Neural progenitor cell (in vitro differentiated cells): ENCODE results near the gene DPRX. TPM values are rescaled to one million over a fixed set of nuclear protein-coding genes. Genes with fewer than 3 reads are reported as not detected.

Experiments used
- DNase-seq: peaks from one replicate; pipeline ENCODE4 v3.0.0-alpha.2; 2016; ENCODE audit warnings: low spot score
- H2AFZ ChIP-seq: fragments of 200-600 bp; sonication (generic); replicated peaks from 2 replicates; pipeline ENCODE4 v1.6.1; 2016; ENCODE audit warnings: antibody characterized with exemption
- H3F3A ChIP-seq: fragments of 200-600 bp; sonication (generic); 2 replicates; pipeline ENCODE4 v1.6.1; 2016; ENCODE audit warnings: antibody characterized with exemption, low read depth
- H3K27ac ChIP-seq: fragments of 200-600 bp; sonication (generic); 2 replicates; pipeline ENCODE4 v1.5.1; 2016; ENCODE audit warnings: mild to moderate bottlenecking
- H3K27me3 ChIP-seq: fragments of 200-600 bp; sonication (generic); 2 replicates; pipeline ENCODE4 v1.6.1; 2016; ENCODE audit warnings: mild to moderate bottlenecking, moderate library complexity
- H3K36me3 ChIP-seq: fragments of 200-600 bp; sonication (generic); 2 replicates; pipeline ENCODE4 v1.5.1; 2016
- H3K4me1 ChIP-seq: fragments of 200-600 bp; sonication (generic); 2 replicates; pipeline ENCODE4 v1.6.1; 2016; ENCODE audit warnings: mixed run types
- H3K4me2 ChIP-seq: fragments of 200-600 bp; sonication (generic); 2 replicates; pipeline ENCODE4 v1.6.1; 2016
- H3K4me3 ChIP-seq: fragments of 200-600 bp; sonication (generic); 2 replicates; pipeline ENCODE4 v1.5.1; 2016
- H3K79me2 ChIP-seq: fragments of 200-600 bp; sonication (generic); 2 replicates; pipeline ENCODE4 v1.6.1; 2016; ENCODE audit warnings: low read depth
- H3K9ac ChIP-seq: fragments of 200-600 bp; sonication (generic); 2 replicates; pipeline ENCODE4 v1.6.1; 2016
- H3K9me3 ChIP-seq: fragments of 200-600 bp; sonication (generic); 2 replicates; pipeline ENCODE4 v1.5.1; 2016; ENCODE audit warnings: low read depth
- H4K20me1 ChIP-seq: fragments of 200-600 bp; sonication (generic); 2 replicates; pipeline ENCODE4 v1.6.1; 2016; ENCODE audit warnings: low read depth
- H3K27ac Mint-ChIP-seq: 3 replicates; pipeline ENCODE4 v1.8.0; 2021; ENCODE audit warnings: mixed read lengths
- H3K27me3 Mint-ChIP-seq: 2 replicates; pipeline ENCODE4 v1.8.0; 2022; ENCODE audit warnings: low read depth, mild to moderate bottlenecking, inconsistent platforms, moderate library complexity, mixed read lengths; ENCODE audit not compliant: insufficient read depth
- H3K36me3 Mint-ChIP-seq: 3 replicates; pipeline ENCODE4 v1.8.0; 2021; ENCODE audit warnings: mixed read lengths
- H3K4me1 Mint-ChIP-seq: 3 replicates; pipeline ENCODE4 v1.8.0; 2021; ENCODE audit warnings: mixed read lengths
- H3K4me3 Mint-ChIP-seq: 3 replicates; pipeline ENCODE4 v1.8.0; 2021; ENCODE audit warnings: mild to moderate bottlenecking, moderate library complexity, mixed read lengths
- H3K9me3 Mint-ChIP-seq: 3 replicates; pipeline ENCODE4 v1.8.0; 2020; ENCODE audit warnings: mixed read lengths
- EZH2 ChIP-seq: fragments of 200-600 bp; sonication (generic); IDR thresholded peaks from 2 replicates; pipeline ENCODE4 v1.6.1; 2017; ENCODE audit warnings: antibody characterized with exemption, mild to moderate bottlenecking, moderate library complexity
- EZH2phosphoT487 ChIP-seq: fragments of 200-600 bp; sonication (generic); IDR thresholded peaks from 2 replicates; pipeline ENCODE4 v1.6.1; 2017; ENCODE audit warnings: antibody characterized with exemption
- total RNA-seq: library from RNA; depleted of rRNA; stranded (reverse); fragments of >200 nt; gene quantifications from 2 replicates; pipeline ENCODE4 v1.2.3, GENCODE V29; 2015; ENCODE audit warnings: low replicate concordance
- TF ChIP-seq, protein P1 (sequence below): fragments of 200-600 bp; sonication (generic); IDR thresholded peaks from 2 replicates; pipeline ENCODE4 v1.5.1; 2017; ENCODE audit warnings: antibody characterized with exemption, mild to moderate bottlenecking

The DPRX gene
- total RNA-seq, 1 donor from 2014 or later, result not detected

DNA sequence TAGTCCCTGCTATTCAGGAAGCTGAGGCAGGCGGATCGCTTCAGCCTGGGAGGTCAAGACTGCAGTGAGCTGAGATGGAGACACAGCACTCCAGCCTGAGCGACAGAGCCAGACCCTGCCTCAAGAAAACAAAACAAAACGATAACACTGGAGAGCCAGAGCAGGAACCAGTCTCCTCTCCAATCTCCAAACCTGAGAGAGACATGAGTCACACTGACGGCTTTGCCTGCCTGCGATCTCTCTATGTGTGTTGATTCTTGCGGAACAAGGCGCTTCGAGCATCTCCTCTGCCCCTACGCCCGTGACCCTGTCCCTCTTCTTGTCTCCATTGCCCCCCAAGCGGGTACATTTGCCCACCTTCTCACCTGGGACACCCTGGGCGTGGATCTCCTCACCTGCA is 15.6 kb downstream of the DPRX start:
- Histone ChIP-seq H2AFZ (no peak overlapping the region), H3K36me3 (no peaks in the 10 kb centered on the region), H3K4me2 (no peak overlapping the region), H3K27me3 (no peaks in the 10 kb centered on the region), H3F3A (no peaks in the 10 kb centered on the region), H3K27ac (no peak overlapping the region), H3K9me3 (no peaks in the 10 kb centered on the region), H3K4me3 (no peak overlapping the region), H4K20me1 (no peaks in the 10 kb centered on the region), H3K4me1 (peaks cover 5% of the 10 kb centered on the region), H3K9ac (no peak overlapping the region), H3K79me2 (no peaks in the 10 kb centered on the region)
- TF ChIP-seq EZH2, result no peak
- TF ChIP-seq, protein P1, sequence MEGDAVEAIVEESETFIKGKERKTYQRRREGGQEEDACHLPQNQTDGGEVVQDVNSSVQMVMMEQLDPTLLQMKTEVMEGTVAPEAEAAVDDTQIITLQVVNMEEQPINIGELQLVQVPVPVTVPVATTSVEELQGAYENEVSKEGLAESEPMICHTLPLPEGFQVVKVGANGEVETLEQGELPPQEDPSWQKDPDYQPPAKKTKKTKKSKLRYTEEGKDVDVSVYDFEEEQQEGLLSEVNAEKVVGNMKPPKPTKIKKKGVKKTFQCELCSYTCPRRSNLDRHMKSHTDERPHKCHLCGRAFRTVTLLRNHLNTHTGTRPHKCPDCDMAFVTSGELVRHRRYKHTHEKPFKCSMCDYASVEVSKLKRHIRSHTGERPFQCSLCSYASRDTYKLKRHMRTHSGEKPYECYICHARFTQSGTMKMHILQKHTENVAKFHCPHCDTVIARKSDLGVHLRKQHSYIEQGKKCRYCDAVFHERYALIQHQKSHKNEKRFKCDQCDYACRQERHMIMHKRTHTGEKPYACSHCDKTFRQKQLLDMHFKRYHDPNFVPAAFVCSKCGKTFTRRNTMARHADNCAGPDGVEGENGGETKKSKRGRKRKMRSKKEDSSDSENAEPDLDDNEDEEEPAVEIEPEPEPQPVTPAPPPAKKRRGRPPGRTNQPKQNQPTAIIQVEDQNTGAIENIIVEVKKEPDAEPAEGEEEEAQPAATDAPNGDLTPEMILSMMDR, result no peak
- no peak for TF ChIP-seq EZH2phosphoT487
- Mint-ChIP-seq H3K36me3 (no peaks in the 10 kb centered on the region), H3K4me1 (peaks cover 4% of the 10 kb centered on the region), H3K4me3 (no peak overlapping the region), H3K27me3 (peaks cover 5% of the 10 kb centered on the region), H3K9me3 (peaks cover 35% of the 10 kb centered on the region), H3K27ac (no peak overlapping the region)
- DNase-seq, result no peak

DNA sequence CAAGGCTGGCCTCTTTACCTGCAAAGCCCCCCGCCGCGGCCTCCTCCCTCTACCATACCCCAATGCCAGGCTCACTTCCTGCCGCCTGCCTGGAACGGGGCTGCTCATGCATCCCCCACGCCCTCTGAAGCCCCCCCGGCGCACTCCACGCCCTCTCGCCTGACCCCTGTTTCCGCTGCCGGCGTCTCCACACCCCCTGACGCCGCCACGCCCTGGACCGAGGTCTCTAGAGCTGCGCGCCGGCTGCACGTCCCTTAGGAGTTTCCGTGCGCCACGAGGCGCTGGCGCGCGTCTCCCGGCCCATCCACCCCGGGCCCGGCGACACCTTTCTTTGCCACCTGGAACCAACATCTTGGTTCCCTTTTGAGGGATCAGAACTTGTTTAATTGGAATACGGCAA is 16.0 kb downstream of the DPRX start:
- Histone ChIP-seq H4K20me1 (no peaks in the 10 kb centered on the region), H3K4me3 (no peak overlapping the region), H2AFZ (no peak overlapping the region), H3K79me2 (no peaks in the 10 kb centered on the region), H3K36me3 (no peaks in the 10 kb centered on the region), H3K9ac (no peak overlapping the region), H3K9me3 (no peaks in the 10 kb centered on the region), H3K4me1 (peaks cover 5% of the 10 kb centered on the region), H3K4me2 (no peak overlapping the region), H3K27ac (no peak overlapping the region), H3K27me3 (no peaks in the 10 kb centered on the region), H3F3A (no peaks in the 10 kb centered on the region)
- Mint-ChIP-seq H3K4me1 (peaks cover 4% of the 10 kb centered on the region), H3K27me3 (peaks cover 6% of the 10 kb centered on the region), H3K36me3 (no peaks in the 10 kb centered on the region), H3K9me3 (peaks cover 36% of the 10 kb centered on the region), H3K4me3 (no peak overlapping the region), H3K27ac (no peak overlapping the region)
- TF ChIP-seq EZH2 (no peak), EZH2phosphoT487 (no peak)
- DNase-seq, result no peak

DNA sequence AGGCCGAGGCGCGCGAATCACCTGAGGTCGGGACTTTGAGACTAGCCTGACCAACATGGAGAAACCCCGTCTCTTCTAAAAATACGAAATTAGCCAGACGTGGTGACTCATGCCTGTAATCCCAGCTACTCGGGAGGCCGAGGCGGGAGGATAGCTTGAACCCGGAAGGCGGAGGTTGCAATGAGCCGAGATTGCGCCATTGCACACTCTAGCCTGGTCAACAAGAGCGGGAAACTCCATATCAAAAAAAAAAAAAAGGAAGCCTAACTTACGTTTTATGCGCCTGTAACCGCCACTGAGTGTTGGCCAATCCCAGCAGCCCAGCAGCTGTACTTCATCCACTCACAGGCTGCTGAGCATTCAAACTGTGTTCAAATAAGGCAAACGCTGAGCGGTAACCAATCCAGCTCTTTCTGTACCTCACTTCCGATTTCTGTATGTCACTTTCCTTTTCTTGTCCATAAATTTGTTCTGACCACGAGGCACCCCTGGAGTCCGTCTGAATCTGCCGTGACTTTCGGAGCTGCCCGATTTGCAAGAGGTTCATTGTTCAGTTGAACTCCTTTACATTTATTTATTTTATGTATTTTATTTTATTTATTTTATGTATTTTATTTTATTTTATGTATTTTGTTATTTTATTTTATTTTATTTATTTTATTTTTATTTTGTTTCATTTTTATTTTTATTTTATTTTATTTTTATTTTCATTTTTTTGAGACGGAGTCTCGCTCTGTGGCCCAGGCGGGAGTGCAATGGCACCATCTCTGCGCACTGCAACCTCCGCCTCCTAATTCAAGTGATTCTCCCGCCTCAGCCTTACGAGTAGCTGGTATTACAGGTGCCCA is 18.2 kb downstream of the DPRX start:
- Histone ChIP-seq H3K9ac (no peak overlapping the region), H3K79me2 (no peaks in the 10 kb centered on the region), H2AFZ (no peak overlapping the region), H3K4me3 (no peak overlapping the region), H3K9me3 (peaks cover 2% of the 10 kb centered on the region), H4K20me1 (no peaks in the 10 kb centered on the region), H3K27me3 (no peaks in the 10 kb centered on the region), H3K4me1 (no peaks in the 10 kb centered on the region), H3F3A (no peaks in the 10 kb centered on the region), H3K36me3 (no peaks in the 10 kb centered on the region), H3K27ac (no peak overlapping the region), H3K4me2 (no peak overlapping the region)
- no peaks in the 10 kb centered on the region for H3K4me1 Mint-ChIP-seq
- TF ChIP-seq, protein P1, result no peak
- no peak overlapping the region for H3K4me3 Mint-ChIP-seq
- H3K36me3 Mint-ChIP-seq, result no peaks in the 10 kb centered on the region
- no peak overlapping the region for H3K27ac Mint-ChIP-seq
- peaks cover 8% of the 10 kb centered on the region for H3K27me3 Mint-ChIP-seq
- DNase-seq, result no peak
- H3K9me3 Mint-ChIP-seq, result peaks cover 43% of the 10 kb centered on the region

DNA sequence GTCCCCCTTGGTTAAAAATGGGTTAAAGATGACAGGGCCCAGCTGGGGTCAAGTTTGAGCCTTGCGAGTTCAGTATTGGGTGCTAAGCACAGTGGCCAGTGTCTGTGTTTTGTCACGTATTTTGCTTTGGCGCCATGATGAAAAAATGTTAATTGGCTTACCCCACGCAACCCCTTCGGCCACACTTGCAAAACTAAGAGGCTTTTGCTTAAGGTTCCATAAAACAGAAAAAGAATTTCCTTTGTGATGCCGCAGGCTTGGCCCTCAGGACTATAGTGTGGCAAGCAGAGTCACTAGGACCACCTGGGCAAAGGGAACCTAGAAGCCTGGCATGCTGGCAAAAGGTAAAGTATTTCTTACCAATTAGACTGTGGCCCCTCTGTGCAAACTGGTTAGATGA is 20.7 kb downstream of the DPRX start:
- no peak overlapping the region for H3K27ac ChIP-seq
- no peaks in the 10 kb centered on the region for H3F3A ChIP-seq
- H3K79me2 ChIP-seq, result no peaks in the 10 kb centered on the region
- Mint-ChIP-seq H3K36me3 (no peaks in the 10 kb centered on the region), H3K9me3 (peaks cover 45% of the 10 kb centered on the region), H3K4me3 (no peak overlapping the region), H3K4me1 (no peaks in the 10 kb centered on the region), H3K27me3 (peaks cover 9% of the 10 kb centered on the region), H3K27ac (no peak overlapping the region)
- no peak overlapping the region for H3K4me2 ChIP-seq
- no peak overlapping the region for H3K9ac ChIP-seq
- no peak overlapping the region for H2AFZ ChIP-seq
- no peaks in the 10 kb centered on the region for H3K4me1 ChIP-seq
- H3K36me3 ChIP-seq, result no peaks in the 10 kb centered on the region
- TF ChIP-seq, protein P1, result no peak
- TF ChIP-seq EZH2phosphoT487 (no peak), EZH2 (no peak)
- no peaks in the 10 kb centered on the region for H3K27me3 ChIP-seq
- H4K20me1 ChIP-seq, result no peaks in the 10 kb centered on the region
- DNase-seq, result no peak
- no peak overlapping the region for H3K4me3 ChIP-seq
- H3K9me3 ChIP-seq, result peaks cover 12% of the 10 kb centered on the region
